K562 (cell line): ENCODE measurements around the gene IFI30. TPM values are rescaled to one million over a fixed set of nuclear protein-coding genes. Genes with fewer than 3 reads are reported as not detected.

Source experiments
- ATAC-seq: fragments of 200-7000 bp; cut with Tn5 transposase; 3 replicates; pipeline ENCODE4 v1.9.1; 2020; ENCODE audit warnings: moderate library complexity
- BruUV-seq: library from RNA; stranded (reverse); fragments of 400-500 nt; replicated peaks from 2 replicates; lab custom pipeline; 2021; lab: Mats Ljungman, UMichigan
- CTCF ChIA-PET: fragments of 300-600 bp; formaldehyde crosslinking; extraction: SDS; loops from one replicate; lab custom pipeline; 2021; ENCODE audit warnings: low intra/inter-chr PET ratio; lab: Yijun Ruan, JAX
- POLR2A ChIA-PET: fragments of 300-600, 350-650 bp; sonication (Branson Sonifier 250); formaldehyde crosslinking; extraction: SDS; loops from one replicate; lab custom pipeline; 2021; ENCODE audit warnings: antibody characterized with exemption, inconsistent platforms; lab: Yijun Ruan, JAX
- DNase-seq, 4 experiments: peaks; one replicate each; pipeline versions ENCODE4 v3.0.0 to v3.0.0-alpha.2; 2011 to 2018; ENCODE audit warnings: low spot score in 3 of 4, mixed read lengths in 3 of 4; ENCODE audit errors: extremely low read depth in 1 of 4
- FAIRE-seq: peaks from 2 replicates; lab custom pipeline; 2011; peaks lifted over from hg19 to GRCh38; lab: Jason Lieb, UNC
- H2AFZ ChIP-seq: 2 replicates; pipeline ENCODE4 v1.6.0; 2011; ENCODE audit warnings: low read depth, low read length, control low read depth, inconsistent platforms
- H3K27ac ChIP-seq: fragments of 200-600 bp; 3 replicates; pipeline ENCODE4 v1.8.0; 2011; ENCODE audit warnings: low read depth, mild to moderate bottlenecking, control low read depth, inconsistent platforms, low read length, moderate library complexity, mixed read lengths; ENCODE audit errors: extremely low read depth
- H3K27me3 ChIP-seq, 2 experiments: fragments of 300-600 bp in 1 of 2; 2 replicates in 1 of 2; 3 replicates in 1 of 2; pipeline versions ENCODE4 v1.6.0 to v1.8.0; 2011; ENCODE audit warnings: inconsistent platforms in 2 of 2, low read length in 2 of 2, mild to moderate bottlenecking in 1 of 2, mixed read lengths in 1 of 2, moderate library complexity in 1 of 2; ENCODE audit not compliant: control insufficient read depth in 2 of 2, insufficient read depth in 2 of 2
- H3K36me3 ChIP-seq: fragments of 300-600 bp; 3 replicates; pipeline ENCODE4 v1.8.0; 2011; ENCODE audit warnings: mild to moderate bottlenecking, low read length, inconsistent platforms; ENCODE audit not compliant: control insufficient read depth, insufficient read depth
- H3K4me1 ChIP-seq, 2 experiments: fragments of 200-600 bp in 1 of 2; replicated peaks in 1 of 2; 2 replicates in 1 of 2; 3 replicates in 1 of 2; pipeline versions ENCODE4 v1.5.1 to v1.8.0; 2011; ENCODE audit warnings: inconsistent platforms in 2 of 2, low read length in 2 of 2, mild to moderate bottlenecking in 1 of 2, mixed read lengths in 1 of 2, moderate library complexity in 1 of 2; ENCODE audit not compliant: control insufficient read depth in 2 of 2, insufficient read depth in 2 of 2
- H3K4me2 ChIP-seq: 2 replicates; pipeline ENCODE4 v1.6.1; 2011; ENCODE audit warnings: low read length, control low read depth, inconsistent platforms, mixed read lengths; ENCODE audit not compliant: insufficient read depth
- H3K4me3 ChIP-seq: fragments of 200-600 bp; sonication (generic), shearing (Covaris generic); 2 replicates; pipeline ENCODE4 v1.5.1; 2016; ENCODE audit warnings: control low read depth, inconsistent platforms
- H3K79me2 ChIP-seq: fragments of 200-600 bp; 3 replicates; pipeline ENCODE4 v1.8.0; 2011; ENCODE audit warnings: low read length, inconsistent platforms; ENCODE audit not compliant: control insufficient read depth, insufficient read depth
- H3K9ac ChIP-seq, 2 experiments: 2 replicates each; pipeline versions ENCODE4 v1.6.0 to v1.6.1; 2011; ENCODE audit warnings: low read depth in 2 of 2, low read length in 2 of 2, control low read depth in 1 of 2, inconsistent platforms in 1 of 2, mild to moderate bottlenecking in 1 of 2, mixed read lengths in 1 of 2; ENCODE audit not compliant: insufficient read depth in 1 of 2
- H3K9me1 ChIP-seq: one replicate; pipeline ENCODE4 v1.6.0; 2011; ENCODE audit warnings: inconsistent platforms, mild to moderate bottlenecking, low read length, moderate library complexity; ENCODE audit not compliant: control insufficient read depth, insufficient read depth
- H3K9me3 ChIP-seq: replicated peaks from 2 replicates; pipeline ENCODE4 v1.5.1; 2011; ENCODE audit warnings: low read depth, low read length, inconsistent platforms; ENCODE audit not compliant: control insufficient read depth, insufficient read depth
- H4K20me1 ChIP-seq: replicated peaks from 2 replicates; pipeline ENCODE4 v1.6.1; 2011; ENCODE audit warnings: low read length, inconsistent platforms, mixed read lengths; ENCODE audit not compliant: control insufficient read depth, insufficient read depth
- MBD2 ChIP-seq: sonication (generic); IDR thresholded peaks from 2 replicates; pipeline ENCODE4 v1.6.1; 2016; ENCODE audit warnings: low read depth, borderline replicate concordance
- NCOA4 ChIP-seq: fragments of 450-650 bp; IDR thresholded peaks from 2 replicates; pipeline ENCODE4 v1.6.1; 2018; ENCODE audit warnings: mild to moderate bottlenecking; ENCODE audit not compliant: partially characterized antibody
- PHB ChIP-seq: fragments of 250-450 bp; sonication (Bioruptor Pico); IDR thresholded peaks from 2 replicates; pipeline ENCODE4 v1.5.0; 2021
- PURB ChIP-seq: sonication (generic); formaldehyde crosslinking; IDR thresholded peaks from 2 replicates; pipeline ENCODE4 v1.9.0; 2021; ENCODE audit warnings: low read depth, mild to moderate bottlenecking, missing genetic modification reagents
- RB1 ChIP-seq: fragments of 450-650 bp; IDR thresholded peaks from 2 replicates; pipeline ENCODE4 v1.6.1; 2017; ENCODE audit warnings: low read depth, mild to moderate bottlenecking
- RFX1 ChIP-seq: fragments of 450-650 bp; IDR thresholded peaks from 2 replicates; pipeline ENCODE4 v1.6.1; 2016; ENCODE audit warnings: mild to moderate bottlenecking, moderate library complexity
- RFX7 ChIP-seq: fragments of 250-450 bp; sonication (Bioruptor Pico); IDR thresholded peaks from 2 replicates; pipeline ENCODE4 v1.5.1; 2021; ENCODE audit warnings: mild to moderate bottlenecking
- RUNX1 ChIP-seq: sonication (generic); IDR thresholded peaks from 2 replicates; pipeline ENCODE4 v1.6.1; 2016; ENCODE audit warnings: antibody characterized with exemption, low read depth
- ZNF212 ChIP-seq: fragments of 450-650 bp; formaldehyde crosslinking; IDR thresholded peaks from 2 replicates; pipeline ENCODE4 v1.4.0; 2020; ENCODE audit warnings: mild to moderate bottlenecking
- WGBS: fragments of 100-300 bp; shearing (Covaris generic); methylation state at CpG from one replicate; pipeline ENCODE4 v1.1.6; 2016; ENCODE audit warnings: low coverage, mixed read lengths; ENCODE audit not compliant: insufficient coverage; ENCODE audit errors: missing lambda C conversion rate; 5-methylcytosine and 5-hydroxymethylcytosine counted together
- in situ Hi-C: fragments of 300-500 bp; cut with MboI; formaldehyde crosslinking; loops from 4 replicates; pipeline ENCODE4 v1.15.0; 2018; ENCODE audit warnings: inconsistent platforms, mixed read lengths
- intact Hi-C: fragments of 100-400 bp; cut with micrococcal nuclease; formaldehyde crosslinking; loops from 2 replicates; pipeline ENCODE4 v1.14.2; 2022
- polyA plus RNA-seq, 8 experiments: library from polyadenylated mRNA; depleted of rRNA in 4 of 8; stranded (reverse) in 5 of 8; unstranded in 3 of 8; fragments of >200 nt; fragmentation: Nextera tagmentation in 2 of 8; fragmentation: Illumina TruSeq in 1 of 8; extraction: Ambion mirVana in 2 of 8; extraction: Trizol in 1 of 8; gene quantifications; 2 replicates each; pipeline versions ENCODE4 v1.2.1 to v1.2.3, GENCODE V29; 2011 to 2014; ENCODE audit warnings: inconsistent platforms in 1 of 8, missing spikeins in 1 of 8
- total RNA-seq, 7 experiments: library from RNA; depleted of rRNA in 6 of 7; stranded (reverse); fragments of >200 nt in 6 of 7; fragmentation: Illumina TruSeq in 2 of 7; extraction: Trizol in 2 of 7; gene quantifications; 2 replicates each; pipeline versions ENCODE4 v1.2.1 to v1.2.3, GENCODE V29; 2011 to 2021; ENCODE audit warnings: low replicate concordance in 1 of 7
- TF ChIP-seq, protein P1 (sequence below): IDR thresholded peaks from 3 replicates; pipeline ENCODE4 v1.6.1; 2011; ENCODE audit warnings: borderline replicate concordance, mild to moderate bottlenecking, moderate library complexity; ENCODE audit not compliant: insufficient read length; ENCODE audit errors: extremely low read depth
- TF ChIP-seq, protein P2 (sequence below): sonication (generic); formaldehyde crosslinking; IDR thresholded peaks from 2 replicates; pipeline ENCODE4 v1.8.0; 2022; ENCODE audit warnings: missing genetic modification reagents, mild to moderate bottlenecking, moderate library complexity, borderline replicate concordance
- TF ChIP-seq, protein P3 (sequence below): fragments of 250-450 bp; sonication (Bioruptor Pico); IDR thresholded peaks from 2 replicates; pipeline ENCODE4 v1.4.0; 2020; ENCODE audit warnings: mild to moderate bottlenecking, moderate library complexity
- TF ChIP-seq, protein P4 (sequence below): sonication (generic); formaldehyde crosslinking; IDR thresholded peaks from 2 replicates; pipeline ENCODE4 v1.8.0; 2023; ENCODE audit warnings: mild to moderate bottlenecking, missing genetic modification reagents
- TF ChIP-seq, protein P5 (sequence below): fragments of 250-450 bp; sonication (Bioruptor Pico); IDR thresholded peaks from 2 replicates; pipeline ENCODE4 v1.8.0; 2022; ENCODE audit warnings: inconsistent platforms, mild to moderate bottlenecking, moderate library complexity, borderline replicate concordance

Gene IFI30
- total and polyA plus RNA-seq, 9 of the 15 experiments (the other 6 are each of a cell fraction or from before 2014, with no cell fraction given): 63.7 to 430 (median 109) TPM

DNA sequence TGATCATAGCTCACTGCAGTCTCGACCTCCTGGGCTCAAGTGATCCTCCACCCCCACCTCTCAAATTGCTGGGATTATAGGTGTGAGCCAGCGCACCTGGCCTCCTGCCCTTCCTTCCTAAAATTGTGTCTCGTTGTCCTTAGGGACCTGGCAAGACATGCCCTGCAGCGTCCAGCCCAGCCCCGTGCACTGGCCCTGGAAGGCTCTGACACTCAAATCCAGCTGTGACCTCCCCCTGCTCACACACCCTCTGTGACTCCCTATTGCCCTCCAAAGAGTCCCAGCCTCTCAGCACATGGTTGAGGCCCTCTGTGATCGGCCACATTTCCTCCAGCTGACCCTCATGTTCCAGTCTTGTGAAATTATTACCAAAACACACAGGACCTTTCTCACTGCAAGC lies 24.3 kb downstream of the IFI30 start (continued):
- TF ChIP-seq, protein P1, sequence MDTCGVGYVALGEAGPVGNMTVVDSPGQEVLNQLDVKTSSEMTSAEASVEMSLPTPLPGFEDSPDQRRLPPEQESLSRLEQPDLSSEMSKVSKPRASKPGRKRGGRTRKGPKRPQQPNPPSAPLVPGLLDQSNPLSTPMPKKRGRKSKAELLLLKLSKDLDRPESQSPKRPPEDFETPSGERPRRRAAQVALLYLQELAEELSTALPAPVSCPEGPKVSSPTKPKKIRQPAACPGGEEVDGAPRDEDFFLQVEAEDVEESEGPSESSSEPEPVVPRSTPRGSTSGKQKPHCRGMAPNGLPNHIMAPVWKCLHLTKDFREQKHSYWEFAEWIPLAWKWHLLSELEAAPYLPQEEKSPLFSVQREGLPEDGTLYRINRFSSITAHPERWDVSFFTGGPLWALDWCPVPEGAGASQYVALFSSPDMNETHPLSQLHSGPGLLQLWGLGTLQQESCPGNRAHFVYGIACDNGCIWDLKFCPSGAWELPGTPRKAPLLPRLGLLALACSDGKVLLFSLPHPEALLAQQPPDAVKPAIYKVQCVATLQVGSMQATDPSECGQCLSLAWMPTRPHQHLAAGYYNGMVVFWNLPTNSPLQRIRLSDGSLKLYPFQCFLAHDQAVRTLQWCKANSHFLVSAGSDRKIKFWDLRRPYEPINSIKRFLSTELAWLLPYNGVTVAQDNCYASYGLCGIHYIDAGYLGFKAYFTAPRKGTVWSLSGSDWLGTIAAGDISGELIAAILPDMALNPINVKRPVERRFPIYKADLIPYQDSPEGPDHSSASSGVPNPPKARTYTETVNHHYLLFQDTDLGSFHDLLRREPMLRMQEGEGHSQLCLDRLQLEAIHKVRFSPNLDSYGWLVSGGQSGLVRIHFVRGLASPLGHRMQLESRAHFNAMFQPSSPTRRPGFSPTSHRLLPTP: no peak
- TF ChIP-seq PHB: no peak

DNA sequence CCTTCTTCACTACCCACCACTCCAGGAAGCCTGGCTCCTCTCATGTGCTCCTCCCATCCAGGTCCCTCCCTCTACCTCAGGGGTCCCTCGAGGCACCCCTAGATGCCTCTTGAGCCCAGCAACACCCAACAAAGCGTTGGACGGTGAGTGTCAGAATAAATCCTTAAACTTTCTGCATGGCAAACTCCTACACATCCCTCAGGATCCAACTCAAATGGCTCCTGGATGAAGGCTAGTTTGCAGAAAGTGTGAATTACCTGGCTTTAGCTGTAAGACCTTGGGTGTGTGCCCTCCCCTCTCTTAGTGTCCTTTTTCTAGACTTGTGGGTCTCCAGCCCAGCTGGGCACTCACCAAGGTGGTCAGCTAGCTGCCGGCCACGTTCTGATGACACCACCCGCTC lies 24.8 kb downstream of the IFI30 start:
- no peak overlapping the region for H2AFZ ChIP-seq
- no peak overlapping the region for H3K27ac ChIP-seq
- no TSS peak for BruUV-seq
- FAIRE-seq (no peak), ATAC-seq (no peak), DNase-seq (no peak)
- H3K79me2 ChIP-seq: peaks cover 31% of the 10 kb centered on the region
- peaks cover 6% of the 10 kb centered on the region; the same call in 1 of the 2 replicates for H4K20me1 ChIP-seq
- no peaks in the 10 kb centered on the region for H3K9me1 ChIP-seq
- WGBS: 80% methylated on average over 6 of the region's 6 CpGs
- peaks cover 19 to 46% of the 10 kb centered on the region in 2 experiments; a peak in 4 of 5 replicates for H3K4me1 ChIP-seq
- no peak overlapping the region for H3K9ac ChIP-seq
- no peaks in the 10 kb centered on the region for H3K27me3 ChIP-seq
- ChIA-PET POLR2A (interaction anchor here (0.6 to 1.0 kb wide), 4 partner anchors 20 to 1142 kb away, joined by 3 read pairs; no protein-coding TSS in a partner anchor), CTCF (no interaction called here)
- intact Hi-C loops (no loop called here), in situ Hi-C loops (no loop called here)
- H3K4me2 ChIP-seq: no peak overlapping the region
- H3K9me3 ChIP-seq: no peaks in the 10 kb centered on the region
- H3K36me3 ChIP-seq: peaks cover 64% of the 10 kb centered on the region; the same call in 2 of the 3 replicates
- no peak overlapping the region for H3K4me3 ChIP-seq
- TF ChIP-seq, protein P2, sequence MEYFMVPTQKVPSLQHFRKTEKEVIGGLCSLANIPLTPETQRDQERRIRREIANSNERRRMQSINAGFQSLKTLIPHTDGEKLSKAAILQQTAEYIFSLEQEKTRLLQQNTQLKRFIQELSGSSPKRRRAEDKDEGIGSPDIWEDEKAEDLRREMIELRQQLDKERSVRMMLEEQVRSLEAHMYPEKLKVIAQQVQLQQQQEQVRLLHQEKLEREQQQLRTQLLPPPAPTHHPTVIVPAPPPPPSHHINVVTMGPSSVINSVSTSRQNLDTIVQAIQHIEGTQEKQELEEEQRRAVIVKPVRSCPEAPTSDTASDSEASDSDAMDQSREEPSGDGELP: no peak
- no peak for TF ChIP-seq RUNX1
- no peak for TF ChIP-seq RFX7 (CRISPR knock-in tag)
- no peak for TF ChIP-seq ZNF212
- no peak for TF ChIP-seq MBD2
- no peak for TF ChIP-seq RB1
- TF ChIP-seq, protein P3, sequence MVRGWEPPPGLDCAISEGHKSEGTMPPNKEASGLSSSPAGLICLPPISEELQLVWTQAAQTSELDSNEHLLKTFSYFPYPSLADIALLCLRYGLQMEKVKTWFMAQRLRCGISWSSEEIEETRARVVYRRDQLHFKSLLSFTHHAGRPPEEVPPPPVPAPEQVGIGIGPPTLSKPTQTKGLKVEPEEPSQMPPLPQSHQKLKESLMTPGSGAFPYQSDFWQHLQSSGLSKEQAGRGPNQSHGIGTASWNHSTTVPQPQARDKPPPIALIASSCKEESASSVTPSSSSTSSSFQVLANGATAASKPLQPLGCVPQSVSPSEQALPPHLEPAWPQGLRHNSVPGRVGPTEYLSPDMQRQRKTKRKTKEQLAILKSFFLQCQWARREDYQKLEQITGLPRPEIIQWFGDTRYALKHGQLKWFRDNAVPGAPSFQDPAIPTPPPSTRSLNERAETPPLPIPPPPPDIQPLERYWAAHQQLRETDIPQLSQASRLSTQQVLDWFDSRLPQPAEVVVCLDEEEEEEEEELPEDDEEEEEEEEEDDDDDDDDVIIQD (CRISPR knock-in tag): no peak
- TF ChIP-seq, protein P4, sequence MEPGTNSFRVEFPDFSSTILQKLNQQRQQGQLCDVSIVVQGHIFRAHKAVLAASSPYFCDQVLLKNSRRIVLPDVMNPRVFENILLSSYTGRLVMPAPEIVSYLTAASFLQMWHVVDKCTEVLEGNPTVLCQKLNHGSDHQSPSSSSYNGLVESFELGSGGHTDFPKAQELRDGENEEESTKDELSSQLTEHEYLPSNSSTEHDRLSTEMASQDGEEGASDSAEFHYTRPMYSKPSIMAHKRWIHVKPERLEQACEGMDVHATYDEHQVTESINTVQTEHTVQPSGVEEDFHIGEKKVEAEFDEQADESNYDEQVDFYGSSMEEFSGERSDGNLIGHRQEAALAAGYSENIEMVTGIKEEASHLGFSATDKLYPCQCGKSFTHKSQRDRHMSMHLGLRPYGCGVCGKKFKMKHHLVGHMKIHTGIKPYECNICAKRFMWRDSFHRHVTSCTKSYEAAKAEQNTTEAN (CRISPR knock-in tag): no peak
- no peak for TF ChIP-seq RFX1
- TF ChIP-seq NCOA4: no peak
- TF ChIP-seq PURB (CRISPR knock-in tag): no peak
- TF ChIP-seq, protein P5, sequence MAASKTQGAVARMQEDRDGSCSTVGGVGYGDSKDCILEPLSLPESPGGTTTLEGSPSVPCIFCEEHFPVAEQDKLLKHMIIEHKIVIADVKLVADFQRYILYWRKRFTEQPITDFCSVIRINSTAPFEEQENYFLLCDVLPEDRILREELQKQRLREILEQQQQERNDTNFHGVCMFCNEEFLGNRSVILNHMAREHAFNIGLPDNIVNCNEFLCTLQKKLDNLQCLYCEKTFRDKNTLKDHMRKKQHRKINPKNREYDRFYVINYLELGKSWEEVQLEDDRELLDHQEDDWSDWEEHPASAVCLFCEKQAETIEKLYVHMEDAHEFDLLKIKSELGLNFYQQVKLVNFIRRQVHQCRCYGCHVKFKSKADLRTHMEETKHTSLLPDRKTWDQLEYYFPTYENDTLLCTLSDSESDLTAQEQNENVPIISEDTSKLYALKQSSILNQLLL (CRISPR knock-in tag): no peak
